ENCODE data around the gene ENHO.

ENHO gene

GRCh38 chr9:34555936-34556525 lies 33.2 kb upstream of the ENHO start:
- no peak for DNase-seq (ENCODE audit: low read depth in 2 of 3, low spot score in 2 of 3)

- DNase-seq (ENCODE audit: low read depth in 2 of 3, low spot score in 2 of 3): no peak
Measured at GRCh38 chr9:34555500-34555899, 32.7 kb upstream of the ENHO start.

GRCh38 chr9:34555002-34555348 lies 32.2 kb upstream of the ENHO start:
- DNase-seq (ENCODE audit: low read depth in 2 of 3, low spot score in 2 of 3): no peak

GRCh38 chr9:34554211-34555001 lies 31.6 kb upstream of the ENHO start:
- DNase-seq (ENCODE audit: low read depth in 2 of 3, low spot score in 2 of 3): no peak

GRCh38 chr9:34553511-34554021 lies 30.8 kb upstream of the ENHO start:
- no peak for DNase-seq (ENCODE audit: low read depth in 2 of 3, low spot score in 2 of 3)

- DNase-seq (ENCODE audit: low read depth in 2 of 3, low spot score in 2 of 3): no peak
Measured at GRCh38 chr9:34552986-34553385, 30.2 kb upstream of the ENHO start.

GRCh38 chr9:34552606-34552981 lies 29.8 kb upstream of the ENHO start:
- no peak for DNase-seq (ENCODE audit: low read depth in 2 of 3, low spot score in 2 of 3)

- no peak for DNase-seq (ENCODE audit: low read depth in 2 of 3, low spot score in 2 of 3)
Measured at GRCh38 chr9:34551751-34552605, 29.2 kb upstream of the ENHO start.

- no peak for DNase-seq (ENCODE audit: low read depth in 2 of 3, low spot score in 2 of 3)
Measured at GRCh38 chr9:34550681-34551270, 28.0 kb upstream of the ENHO start.

GRCh38 chr9:34550016-34550680 lies 27.4 kb upstream of the ENHO start:
- no peak for DNase-seq (ENCODE audit: low read depth in 2 of 3, low spot score in 2 of 3)

- no peak for DNase-seq (ENCODE audit: low read depth in 2 of 3, low spot score in 2 of 3)
Measured at GRCh38 chr9:34549407-34549732, 26.6 kb upstream of the ENHO start.

- DNase-seq (ENCODE audit: low read depth in 2 of 3, low spot score in 2 of 3): no peak
Measured at GRCh38 chr9:34547960-34548611, 25.3 kb upstream of the ENHO start.

- peak in 1 of 3 experiments; percentile 55 for DNase-seq (ENCODE audit: low read depth in 2 of 3, low spot score in 2 of 3)
Measured at GRCh38 chr9:34546834-34547827, 24.3 kb upstream of the ENHO start.

- DNase-seq (ENCODE audit: low read depth in 2 of 3, low spot score in 2 of 3): no peak
Measured at GRCh38 chr9:34546102-34546833, 23.5 kb upstream of the ENHO start.

GRCh38 chr9:34545497-34545896 lies 22.7 kb upstream of the ENHO start:
- no peak for DNase-seq (ENCODE audit: low read depth in 2 of 3, low spot score in 2 of 3)

- no peak for DNase-seq (ENCODE audit: low read depth in 2 of 3, low spot score in 2 of 3)
Measured at GRCh38 chr9:34544035-34544434, 21.2 kb upstream of the ENHO start.

GRCh38 chr9:34541540-34541939 lies 18.8 kb upstream of the ENHO start:
- DNase-seq (ENCODE audit: low read depth in 2 of 3, low spot score in 2 of 3): no peak

GRCh38 chr9:34540827-34541226 lies 18.0 kb upstream of the ENHO start:
- no peak for DNase-seq (ENCODE audit: low read depth in 2 of 3, low spot score in 2 of 3)

GRCh38 chr9:34536685-34537084 lies 13.9 kb upstream of the ENHO start:
- DNase-seq (ENCODE audit: low read depth in 2 of 3, low spot score in 2 of 3): no peak

All from activated CD8-positive, alpha-beta memory T cell treated with anti-CD3 and anti-CD28 coated beads for 48 hours (primary cell).